IPS DF 4.7 (cell line): ENCODE results near the gene DGKA.

Experiments used
- DNase-seq: peaks from one replicate; pipeline ENCODE4 v3.0.0-alpha.2; 2013; ENCODE audit warnings: low spot score; ENCODE audit errors: extremely low read depth

The DGKA gene

GRCh38 chr12:55931317-55931779 lies 386 bp downstream of the DGKA start:
- DNase-seq, result no peak

GRCh38 chr12:55931780-55932550 lies 1.0 kb downstream of the DGKA start:
- DNase-seq, result no peak

- no peak for DNase-seq
Observed at GRCh38 chr12:55932551-55932910, 1.6 kb downstream of the DGKA start.

- no peak for DNase-seq
Observed at GRCh38 chr12:55933169-55933798, 2.3 kb downstream of the DGKA start.

- DNase-seq, result no peak
Observed at GRCh38 chr12:55933799-55934742, 3.1 kb downstream of the DGKA start.

- DNase-seq, result no peak
Observed at GRCh38 chr12:55934773-55935172, 3.8 kb downstream of the DGKA start.

- DNase-seq, result no peak
Observed at GRCh38 chr12:55935738-55936151, 4.8 kb downstream of the DGKA start.

- no peak for DNase-seq
Observed at GRCh38 chr12:55937981-55938380, 7.0 kb downstream of the DGKA start.

- DNase-seq, result no peak
Observed at GRCh38 chr12:55938826-55939501, 8.0 kb downstream of the DGKA start.

GRCh38 chr12:55940065-55940732 lies 9.2 kb downstream of the DGKA start:
- DNase-seq, result peak; percentile 89

- DNase-seq, result no peak
Observed at GRCh38 chr12:55942055-55942454, 11.1 kb downstream of the DGKA start.

- DNase-seq, result no peak
Observed at GRCh38 chr12:55942577-55943136, 11.7 kb downstream of the DGKA start.

- DNase-seq, result no peak
Observed at GRCh38 chr12:55946553-55946952, 15.6 kb downstream of the DGKA start.

GRCh38 chr12:55955344-55955743 lies 24.4 kb downstream of the DGKA start:
- no peak for DNase-seq

- DNase-seq, result no peak
Observed at GRCh38 chr12:55955800-55956508, 25.0 kb downstream of the DGKA start.

- no peak for DNase-seq
Observed at GRCh38 chr12:55957106-55957859, 26.3 kb downstream of the DGKA start.

- no peak for DNase-seq
Observed at GRCh38 chr12:55963760-55964159, 32.8 kb downstream of the DGKA start.

- DNase-seq, result no peak
Observed at GRCh38 chr12:55965240-55965639, 34.3 kb downstream of the DGKA start.

GRCh38 chr12:55965941-55966407 lies 35.0 kb downstream of the DGKA start, which contains the start of gene PMEL:
PMEL (minus strand) TSS chr12:55966042; CDS start chr12:55966011, 31 bp downstream.
- no peak for DNase-seq
